Endothelial cell of umbilical vein (primary cell): ENCODE measurements around the gene SMARCD1. TPM values are rescaled to one million over a fixed set of nuclear protein-coding genes. Genes with fewer than 3 reads are reported as not detected.
"Not testable (repeated sequence)": the region's sequence is repeated elsewhere in the genome, so short reads cannot be mapped to it uniquely, and the experiment has no call there.

Source experiments
- BruUV-seq: library from RNA; stranded (reverse); fragments of 400-500 nt; replicated peaks from 2 replicates; lab custom pipeline; 2021; lab: Mats Ljungman, UMichigan
- CTCF ChIA-PET: fragments of 300-600, 350-600 bp; sonication (Branson Sonifier 250); formaldehyde crosslinking; loops from one replicate; lab custom pipeline; 2021; ENCODE audit warnings: antibody characterized with exemption, inconsistent platforms; lab: Charles Lee
- POLR2A ChIA-PET: fragments of 300-600, 350-600 bp; sonication (Branson Sonifier 250); formaldehyde crosslinking; loops from one replicate; lab custom pipeline; 2021; ENCODE audit warnings: antibody characterized with exemption, inconsistent platforms; lab: Charles Lee
- DNase-seq: peaks from one replicate; pipeline ENCODE4 v3.0.0-alpha.2; 2011; ENCODE audit warnings: low read depth, low spot score
- FAIRE-seq: peaks from 2 replicates; lab custom pipeline; 2011; peaks lifted over from hg19 to GRCh38; lab: Jason Lieb, UNC
- H2AFZ ChIP-seq: 2 replicates; pipeline ENCODE4 v1.6.0; 2012; ENCODE audit warnings: low read depth, low read length, control low read depth, inconsistent platforms
- H3K27ac ChIP-seq: 2 replicates; pipeline ENCODE4 v1.5.1; 2011; ENCODE audit warnings: low read depth, mild to moderate bottlenecking, control low read depth, low read length, moderate library complexity; ENCODE audit not compliant: insufficient read depth
- H3K27me3 ChIP-seq, 2 experiments: 2 replicates each; pipeline versions ENCODE4 v1.6.0 to v1.6.1; 2011; ENCODE audit warnings: low read length in 2 of 2, mixed read lengths in 1 of 2; ENCODE audit not compliant: control insufficient read depth in 2 of 2, insufficient read depth in 2 of 2
- H3K36me3 ChIP-seq, 2 experiments: 2 replicates in 1 of 2; 3 replicates in 1 of 2; pipeline ENCODE4 v1.5.1; 2011; ENCODE audit warnings: low read length in 2 of 2, mild to moderate bottlenecking in 1 of 2, moderate library complexity in 1 of 2; ENCODE audit not compliant: control insufficient read depth in 2 of 2, insufficient read depth in 2 of 2; ENCODE audit errors: extremely low read depth in 1 of 2
- H3K4me1 ChIP-seq: 3 replicates; pipeline ENCODE4 v1.5.1; 2011; ENCODE audit warnings: mild to moderate bottlenecking, low read length; ENCODE audit not compliant: control insufficient read depth, insufficient read depth; ENCODE audit errors: extremely low read depth
- H3K4me2 ChIP-seq: 2 replicates; pipeline ENCODE4 v1.6.1; 2011; ENCODE audit warnings: low read length, control low read depth, mixed read lengths; ENCODE audit not compliant: insufficient read depth
- H3K4me3 ChIP-seq, 3 experiments: fragments of 200-600 bp in 1 of 3; sonication (generic), shearing (Covaris generic) in 1 of 3; replicated peaks in 1 of 3; 2 replicates each; pipeline ENCODE4 v1.5.1; 2011 to 2016; ENCODE audit warnings: control low read depth in 3 of 3, low read length in 3 of 3, mild to moderate bottlenecking in 2 of 3, inconsistent platforms in 1 of 3, low read depth in 1 of 3, moderate library complexity in 1 of 3; ENCODE audit not compliant: insufficient read depth in 1 of 3
- H3K79me2 ChIP-seq: 2 replicates; pipeline ENCODE4 v1.6.0; 2012; ENCODE audit warnings: low read length, inconsistent platforms; ENCODE audit not compliant: control insufficient read depth, insufficient read depth
- H3K9ac ChIP-seq: replicated peaks from 2 replicates; pipeline ENCODE3; 2011; ENCODE audit warnings: low read length, control low read depth; ENCODE audit not compliant: insufficient read depth; ENCODE audit errors: extremely low read depth
- H3K9me1 ChIP-seq: replicated peaks from 3 replicates; pipeline ENCODE4 v1.6.0; 2011; ENCODE audit warnings: mild to moderate bottlenecking, low read length; ENCODE audit not compliant: control insufficient read depth, insufficient read depth; ENCODE audit errors: extremely low read depth
- H3K9me3 ChIP-seq: replicated peaks from 2 replicates; pipeline ENCODE4 v1.5.1; 2012; ENCODE audit warnings: low read length, inconsistent platforms; ENCODE audit not compliant: control insufficient read depth, insufficient read depth
- H4K20me1 ChIP-seq: replicated peaks from 2 replicates; pipeline ENCODE3; 2011; ENCODE audit warnings: mild to moderate bottlenecking, low read length; ENCODE audit not compliant: control insufficient read depth, insufficient read depth; ENCODE audit errors: extremely low read depth
- CTCF ChIP-seq, 2 donors: IDR thresholded peaks; 1 replicate in 1 of 2; 2 replicates in 1 of 2; pipeline ENCODE4 v1.5.1; 2011; ENCODE audit warnings: low read length in 2 of 2, mild to moderate bottlenecking in 2 of 2, moderate library complexity in 2 of 2, control low read depth in 1 of 2, inconsistent platforms in 1 of 2, low read depth in 1 of 2; ENCODE audit not compliant: insufficient read depth in 1 of 2; ENCODE audit errors: extremely low read depth in 1 of 2
- GATA2 ChIP-seq: IDR thresholded peaks from 2 replicates; pipeline ENCODE4 v1.7.0; 2011; ENCODE audit warnings: low read depth, mild to moderate bottlenecking, moderate library complexity, mixed read lengths, low read length; ENCODE audit not compliant: insufficient read length, insufficient read depth
- JUN ChIP-seq: IDR thresholded peaks from 2 replicates; pipeline ENCODE4 v1.6.1; 2011; ENCODE audit warnings: borderline replicate concordance, low read depth; ENCODE audit not compliant: insufficient read length, insufficient read depth
- MAX ChIP-seq: IDR thresholded peaks from 2 replicates; pipeline ENCODE4 v1.6.1; 2011; ENCODE audit not compliant: insufficient read depth, insufficient read length
- MYC ChIP-seq: IDR thresholded peaks from one replicate; pipeline ENCODE4 v1.6.1; 2011; ENCODE audit warnings: mild to moderate bottlenecking, low read depth, low read length
- POLR2A ChIP-seq: IDR thresholded peaks from 2 replicates; pipeline ENCODE4 v1.6.1; 2012; ENCODE audit warnings: low read depth, mild to moderate bottlenecking, control low read depth, low read length
- POLR2AphosphoS5 ChIP-seq: IDR thresholded peaks from 2 replicates; pipeline ENCODE4 v1.6.1; 2012; ENCODE audit warnings: low read depth, mild to moderate bottlenecking, control low read depth, low read length, moderate library complexity; ENCODE audit not compliant: insufficient read depth
- dilution Hi-C: fragments of 300-500 bp; cut with MboI; formaldehyde crosslinking; loops from one replicate; pipeline ENCODE4 v1.15.0; 2019; ENCODE audit warnings: low sequenced_read_pairs; ENCODE audit not compliant: extremely low pct_ligation_motif_present
- intact Hi-C: fragments of 100-400 bp; cut with micrococcal nuclease; formaldehyde crosslinking; loops from one replicate; pipeline ENCODE4 v1.10.0; 2022
- polyA plus RNA-seq, 4 experiments: library from polyadenylated mRNA; depleted of rRNA in 3 of 4; stranded (reverse) in 3 of 4; unstranded in 1 of 4; fragments of >200 nt; gene quantifications; 2 replicates each; pipeline versions ENCODE4 v1.2.1 to v1.2.3, GENCODE V29; 2011 to 2012; ENCODE audit warnings: missing spikeins in 1 of 4
- total RNA-seq: library from RNA; stranded (reverse); gene quantifications from 2 replicates; pipeline ENCODE4 v1.2.3, GENCODE V29; 2021

SMARCD1 gene
- total and polyA plus RNA-seq, 2 donors (not counting 3 experiments of a cell fraction or from before 2014, with no cell fraction given) = 86.6 to 94.2 TPM

- dilution Hi-C loops, H3K27me3 ChIP-seq, FAIRE-seq, H4K20me1 ChIP-seq, H3K9me1 ChIP-seq, DNase-seq, H3K9me3 ChIP-seq, BruUV-seq, intact Hi-C loops: not testable (repeated sequence)
- TF ChIP-seq POLR2A = peak; percentile 30
- Histone ChIP-seq H2AFZ (peak overlapping the region; percentile 84), H3K27ac (peak overlapping the region; percentile 72), H3K79me2 (peaks cover 14% of the 10 kb centered on the region), H3K4me1 (peaks cover 35% of the 10 kb centered on the region), H3K4me3 (peak overlapping the region; percentile 51 to 95 (median 80)), H3K9ac (peak overlapping the region; percentile 78), H3K4me2 (peak overlapping the region; percentile 96), H3K36me3 (peaks cover 13% of the 10 kb centered on the region in 2 experiments)
- CTCF ChIA-PET = interaction anchor here (0.6 to 5.6 kb wide), 32 partner anchors 8 to 230 kb away, joined by 3 to 89 read pairs (median 4); partner anchors contain the start of genes CERS5, COX14, LIMA1 and RACGAP1
- POLR2A ChIA-PET = interaction anchor here (0.7 to 1.9 kb wide), 10 partner anchors 14 to 840 kb away, joined by 3 to 17 read pairs (median 4); partner anchors contain the start of genes CERS5, COX14 and RACGAP1
Measured at GRCh38 chr12:50084409-50084774, 750 bp upstream of the SMARCD1 start.

GRCh38 chr12:50085615-50086072 is 502 bp downstream of the SMARCD1 start:
- Histone ChIP-seq H3K9me1 (no peaks in the 10 kb centered on the region), H2AFZ (no peak overlapping the region), H3K9me3 (no peaks in the 10 kb centered on the region), H3K27ac (no peak overlapping the region), H3K4me1 (peaks cover 35% of the 10 kb centered on the region), H4K20me1 (no peaks in the 10 kb centered on the region), H3K27me3 (no peaks in the 10 kb centered on the region), H3K36me3 (peaks cover 22 to 25% of the 10 kb centered on the region in 2 experiments), H3K4me2 (peak overlapping the region; percentile 32), H3K4me3 (peak overlapping the region; percentile 51 to 80 (median 52)), H3K9ac (peak overlapping the region; percentile 6), H3K79me2 (peaks cover 16% of the 10 kb centered on the region)
- intact Hi-C loops (loop anchor here (1.0 kb wide), 2 partner anchors 10 to 27 kb away; partner anchors contain the start of gene COX14), dilution Hi-C loops (no loop called here)
- peak; percentile 58 for FAIRE-seq
- POLR2A ChIA-PET = interaction anchor here (1.0 to 1.9 kb wide), 4 partner anchors 26 to 229 kb away, joined by 3 to 17 read pairs (median 6); partner anchors contain the start of genes CERS5 and COX14
- TF ChIP-seq MAX (no peak), CTCF (IDR thresholded peaks at IDR 0.05; ENCODE audit: extremely low read depth in 1 of 2, insufficient read depth in 1 of 2, low read depth in 1 of 2, low read length in 2 of 2) (no peak), JUN (no peak), GATA2 (no peak), POLR2A (no peak), MYC (no peak), POLR2AphosphoS5 (no peak)
- CTCF ChIA-PET = interaction anchor here (1.0 to 5.6 kb wide), 24 partner anchors 9 to 229 kb away, joined by 3 to 89 read pairs (median 4); partner anchors contain the start of genes CERS5, COX14, LIMA1 and RACGAP1
- DNase-seq = no peak
- BruUV-seq = no TSS peak
